NCI-H1417 (cell line): ENCODE measurements around the gene SIRT4.
A peak's percentile ranks its signal among the peaks of the same experiment; 100 is the strongest.
"Not testable (repeated sequence)": the region's sequence is repeated elsewhere in the genome, so short reads cannot be mapped to it uniquely, and the experiment has no call there.

Source experiments
- DNase-seq, 3 experiments: peaks; one replicate each; lab custom pipeline; 2025; lab: John Stamatoyannopoulos, UW

The SIRT4 gene

GRCh38 chr12:120301962-120302815, at the start of gene SIRT4:
Gene SIRT4 (plus strand): TSS chr12:120302321. CDS start chr12:120303562, 1,241 bp downstream.
- peak; percentile 95 to 98 (median 98) for DNase-seq

- DNase-seq, result not testable (repeated sequence)
Measured at GRCh38 chr12:120253313-120253712, 48.8 kb upstream of the SIRT4 start.

GRCh38 chr12:120254809-120255208, 47.3 kb upstream of the SIRT4 start:
- DNase-seq, result no peak

GRCh38 chr12:120257041-120257821, 44.9 kb upstream of the SIRT4 start:
- no peak for DNase-seq

- no peak for DNase-seq
Measured at GRCh38 chr12:120258323-120258896, 43.7 kb upstream of the SIRT4 start.

- DNase-seq, result no peak
Measured at GRCh38 chr12:120259418-120260202, 42.5 kb upstream of the SIRT4 start.

- DNase-seq, result no peak
Measured at GRCh38 chr12:120260607-120261006, 41.5 kb upstream of the SIRT4 start.

- DNase-seq, result no peak
Measured at GRCh38 chr12:120261951-120262851, 39.9 kb upstream of the SIRT4 start.

- DNase-seq, result no peak
Measured at GRCh38 chr12:120262852-120263747, 39.0 kb upstream of the SIRT4 start.

GRCh38 chr12:120263748-120264085, 38.4 kb upstream of the SIRT4 start:
- no peak for DNase-seq

GRCh38 chr12:120264086-120264903, 37.8 kb upstream of the SIRT4 start:
- no peak for DNase-seq

- no peak for DNase-seq
Measured at GRCh38 chr12:120264904-120265472, 37.1 kb upstream of the SIRT4 start.

GRCh38 chr12:120265473-120266179, 36.5 kb upstream of the SIRT4 start, which contains the start of gene PXN:
Gene PXN (minus strand): TSS chr12:120265730. CDS start chr12:120265629, 101 bp downstream.
- peak; percentile 74 to 84 (median 83) for DNase-seq

GRCh38 chr12:120266180-120266870, 35.8 kb upstream of the SIRT4 start:
- no peak for DNase-seq

GRCh38 chr12:120267736-120268135, 34.4 kb upstream of the SIRT4 start:
- DNase-seq, result no peak

- DNase-seq, result no peak
Measured at GRCh38 chr12:120276734-120277133, 25.4 kb upstream of the SIRT4 start.
